Measurements from ENCODE around the gene CLIC4. TPM values are rescaled to one million over a fixed set of nuclear protein-coding genes. Genes with fewer than 3 reads are reported as not detected.
"Not testable (repeated sequence)": the region's sequence is repeated elsewhere in the genome, so short reads cannot be mapped to it uniquely, and the experiment has no call there.

CLIC4 gene
- total RNA-seq, 2 donors from 2014 or later = 59.7 to 68.2 TPM

GRCh38 chr1:24801176-24801575 is 55.9 kb downstream of the CLIC4 start:
- H3K36me3 Mint-ChIP-seq (ENCODE audit: insufficient read depth in 2 of 2) = peaks cover 0 to 6% of the 10 kb centered on the region in 2 donors
- ATAC-seq (replicated peaks in 1 of 2) (no peak), DNase-seq (no peak)
- H3K9me3 Mint-ChIP-seq = no peaks in the 10 kb centered on the region
- peaks cover 4% of the 10 kb centered on the region for H3K4me1 Mint-ChIP-seq (ENCODE audit: low read depth)
- H3K27ac Mint-ChIP-seq = no peak overlapping the region
- H3K4me3 Mint-ChIP-seq = no peak overlapping the region
- no peaks in the 10 kb centered on the region for H3K27me3 Mint-ChIP-seq (ENCODE audit: low read depth)

GRCh38 chr1:24803220-24803619 is 58.0 kb downstream of the CLIC4 start:
- H3K9me3 Mint-ChIP-seq = no peaks in the 10 kb centered on the region
- H3K27me3 Mint-ChIP-seq (ENCODE audit: low read depth) = no peaks in the 10 kb centered on the region
- no peak overlapping the region for H3K4me3 Mint-ChIP-seq
- peaks cover 0 to 5% of the 10 kb centered on the region in 2 donors for H3K36me3 Mint-ChIP-seq (ENCODE audit: insufficient read depth in 2 of 2)
- DNase-seq (no peak), ATAC-seq (replicated peaks in 1 of 2) (no peak)
- peaks cover 4% of the 10 kb centered on the region for H3K4me1 Mint-ChIP-seq (ENCODE audit: low read depth)
- H3K27ac Mint-ChIP-seq = peak overlapping the region; percentile 75

GRCh38 chr1:24803987-24804530 is 58.8 kb downstream of the CLIC4 start:
- Mint-ChIP-seq H3K27ac (no peak overlapping the region), H3K9me3 (no peaks in the 10 kb centered on the region), H3K27me3 (ENCODE audit: low read depth) (no peaks in the 10 kb centered on the region), H3K4me3 (no peak overlapping the region), H3K36me3 (ENCODE audit: insufficient read depth in 2 of 2) (no peaks in the 10 kb centered on the region), H3K4me1 (ENCODE audit: low read depth) (peaks cover 4% of the 10 kb centered on the region)
- peak in 1 of 2 donors; percentile 22 for ATAC-seq (replicated peaks in 1 of 2)
- DNase-seq = no peak

- ATAC-seq (replicated peaks in 1 of 2) (no peak), DNase-seq (no peak)
- Mint-ChIP-seq H3K9me3 (no peaks in the 10 kb centered on the region), H3K27me3 (ENCODE audit: low read depth) (no peaks in the 10 kb centered on the region), H3K4me1 (ENCODE audit: low read depth) (peaks cover 4% of the 10 kb centered on the region), H3K4me3 (no peak overlapping the region), H3K36me3 (ENCODE audit: insufficient read depth in 2 of 2) (no peaks in the 10 kb centered on the region), H3K27ac (no peak overlapping the region)
Measured at GRCh38 chr1:24805534-24806301, 60.5 kb downstream of the CLIC4 start.

- H3K36me3 Mint-ChIP-seq (ENCODE audit: insufficient read depth in 2 of 2) = no peaks in the 10 kb centered on the region
- peaks cover 4% of the 10 kb centered on the region for H3K4me1 Mint-ChIP-seq (ENCODE audit: low read depth)
- H3K27me3 Mint-ChIP-seq (ENCODE audit: low read depth) = no peaks in the 10 kb centered on the region
- DNase-seq (no peak), ATAC-seq (replicated peaks in 1 of 2) (no peak)
- no peak overlapping the region for H3K4me3 Mint-ChIP-seq
- H3K27ac Mint-ChIP-seq = no peak overlapping the region
- H3K9me3 Mint-ChIP-seq = no peaks in the 10 kb centered on the region
Measured at GRCh38 chr1:24806588-24806987, 61.3 kb downstream of the CLIC4 start.

- not testable (repeated sequence) for H3K27me3 Mint-ChIP-seq (ENCODE audit: low read depth); ATAC-seq (replicated peaks in 1 of 2); H3K4me1 Mint-ChIP-seq (ENCODE audit: low read depth); DNase-seq; H3K36me3 Mint-ChIP-seq (ENCODE audit: insufficient read depth in 2 of 2); H3K27ac Mint-ChIP-seq; H3K4me3 Mint-ChIP-seq; H3K9me3 Mint-ChIP-seq
Measured at GRCh38 chr1:24811494-24811893, 66.2 kb downstream of the CLIC4 start.

GRCh38 chr1:24820221-24820620 is 75.0 kb downstream of the CLIC4 start:
- not testable (repeated sequence) for H3K36me3 Mint-ChIP-seq (ENCODE audit: insufficient read depth in 2 of 2); H3K4me1 Mint-ChIP-seq (ENCODE audit: low read depth); ATAC-seq (replicated peaks in 1 of 2); H3K4me3 Mint-ChIP-seq; H3K27ac Mint-ChIP-seq; H3K27me3 Mint-ChIP-seq (ENCODE audit: low read depth); DNase-seq; H3K9me3 Mint-ChIP-seq

- H3K4me3 Mint-ChIP-seq = no peak overlapping the region
- H3K27me3 Mint-ChIP-seq (ENCODE audit: low read depth) = peaks cover 9% of the 10 kb centered on the region
- H3K36me3 Mint-ChIP-seq (ENCODE audit: insufficient read depth in 2 of 2) = no peaks in the 10 kb centered on the region
- no peaks in the 10 kb centered on the region for H3K4me1 Mint-ChIP-seq (ENCODE audit: low read depth)
- DNase-seq (no peak), ATAC-seq (replicated peaks in 1 of 2) (no peak)
- no peak overlapping the region for H3K27ac Mint-ChIP-seq
- no peaks in the 10 kb centered on the region for H3K9me3 Mint-ChIP-seq
Measured at GRCh38 chr1:24822887-24823286, 77.6 kb downstream of the CLIC4 start.

- not testable (repeated sequence) for H3K4me3 Mint-ChIP-seq; ATAC-seq (replicated peaks in 1 of 2); H3K4me1 Mint-ChIP-seq (ENCODE audit: low read depth); H3K9me3 Mint-ChIP-seq; DNase-seq; H3K27ac Mint-ChIP-seq; H3K27me3 Mint-ChIP-seq (ENCODE audit: low read depth); H3K36me3 Mint-ChIP-seq (ENCODE audit: insufficient read depth in 2 of 2)
Measured at GRCh38 chr1:24823486-24823885, 78.2 kb downstream of the CLIC4 start.

- ATAC-seq (replicated peaks in 1 of 2) (no peak), DNase-seq (no peak)
- H3K4me1 Mint-ChIP-seq (ENCODE audit: low read depth) = no peaks in the 10 kb centered on the region
- H3K27ac Mint-ChIP-seq = no peak overlapping the region
- H3K9me3 Mint-ChIP-seq = no peaks in the 10 kb centered on the region
- H3K27me3 Mint-ChIP-seq (ENCODE audit: low read depth) = peaks cover 9% of the 10 kb centered on the region
- H3K36me3 Mint-ChIP-seq (ENCODE audit: insufficient read depth in 2 of 2) = no peaks in the 10 kb centered on the region
- no peak overlapping the region for H3K4me3 Mint-ChIP-seq
Measured at GRCh38 chr1:24825174-24825573, 79.9 kb downstream of the CLIC4 start.

- H3K4me3 Mint-ChIP-seq = no peak overlapping the region
- H3K4me1 Mint-ChIP-seq (ENCODE audit: low read depth) = no peaks in the 10 kb centered on the region
- ATAC-seq (replicated peaks in 1 of 2) (no peak), DNase-seq (no peak)
- no peak overlapping the region for H3K27ac Mint-ChIP-seq
- H3K9me3 Mint-ChIP-seq = no peaks in the 10 kb centered on the region
- no peaks in the 10 kb centered on the region for H3K36me3 Mint-ChIP-seq (ENCODE audit: insufficient read depth in 2 of 2)
- peaks cover 9% of the 10 kb centered on the region for H3K27me3 Mint-ChIP-seq (ENCODE audit: low read depth)
Measured at GRCh38 chr1:24826510-24826909, 81.3 kb downstream of the CLIC4 start.

GRCh38 chr1:24827379-24828135 is 82.3 kb downstream of the CLIC4 start:
- DNase-seq (no peak), ATAC-seq (replicated peaks in 1 of 2) (no peak)
- no peak overlapping the region for H3K27ac Mint-ChIP-seq
- no peaks in the 10 kb centered on the region for H3K9me3 Mint-ChIP-seq
- H3K4me3 Mint-ChIP-seq = no peak overlapping the region
- H3K4me1 Mint-ChIP-seq (ENCODE audit: low read depth) = no peaks in the 10 kb centered on the region
- peaks cover 8% of the 10 kb centered on the region for H3K27me3 Mint-ChIP-seq (ENCODE audit: low read depth)
- H3K36me3 Mint-ChIP-seq (ENCODE audit: insufficient read depth in 2 of 2) = no peaks in the 10 kb centered on the region

GRCh38 chr1:24828183-24828886 is 83.1 kb downstream of the CLIC4 start:
- H3K4me1 Mint-ChIP-seq (ENCODE audit: low read depth) = no peaks in the 10 kb centered on the region

More at GRCh38 chr1:24828183-24828886, 83.1 kb downstream of the CLIC4 start:
- ATAC-seq (replicated peaks in 1 of 2) = no peak
- H3K9me3 Mint-ChIP-seq = no peaks in the 10 kb centered on the region
- peaks cover under 1% of the 10 kb centered on the region for H3K27me3 Mint-ChIP-seq (ENCODE audit: low read depth)
- DNase-seq = no peak
- no peak overlapping the region for H3K27ac Mint-ChIP-seq
- no peaks in the 10 kb centered on the region for H3K36me3 Mint-ChIP-seq (ENCODE audit: insufficient read depth in 2 of 2)
- no peak overlapping the region for H3K4me3 Mint-ChIP-seq

All from activated T-cell treated with anti-CD3 and anti-CD28 coated beads, Interleukin-2, amount 50 U/mL, for 72 hours (primary cell).